Glutamatergic neuron (in vitro differentiated cells): ENCODE data around the gene BCDIN3D. TPM values are rescaled to one million over a fixed set of nuclear protein-coding genes. Genes with fewer than 3 reads are reported as not detected.

Experiments used
- DNase-seq: peaks from one replicate; pipeline ENCODE4 v3.0.0; 2022
- H3K27ac Mint-ChIP-seq: one replicate; pipeline ENCODE4 v1.8.0; 2020; ENCODE audit warnings: mild to moderate bottlenecking, mixed read lengths, inconsistent platforms; ENCODE audit not compliant: unreplicated experiment
- H3K27me3 Mint-ChIP-seq: one replicate; pipeline ENCODE4 v1.8.0; 2020; ENCODE audit warnings: mild to moderate bottlenecking, moderate library complexity, mixed read lengths, inconsistent platforms; ENCODE audit not compliant: unreplicated experiment
- H3K36me3 Mint-ChIP-seq: one replicate; pipeline ENCODE4 v1.8.0; 2020; ENCODE audit warnings: mild to moderate bottlenecking, mixed read lengths, inconsistent platforms; ENCODE audit not compliant: unreplicated experiment
- H3K4me1 Mint-ChIP-seq: one replicate; pipeline ENCODE4 v1.8.0; 2020; ENCODE audit warnings: mild to moderate bottlenecking, low read depth, mixed read lengths, inconsistent platforms; ENCODE audit not compliant: unreplicated experiment
- H3K4me3 Mint-ChIP-seq: one replicate; pipeline ENCODE4 v1.8.0; 2020; ENCODE audit warnings: mild to moderate bottlenecking, mixed read lengths, inconsistent platforms; ENCODE audit not compliant: unreplicated experiment
- H3K9me3 Mint-ChIP-seq: one replicate; pipeline ENCODE4 v1.8.0; 2020; ENCODE audit warnings: mild to moderate bottlenecking, moderate library complexity, mixed read lengths, inconsistent platforms; ENCODE audit not compliant: unreplicated experiment
- CTCF ChIP-seq: fragments of 200-600 bp; sonication (generic); IDR thresholded peaks from one replicate; pipeline ENCODE4 v1.5.0; 2021; ENCODE audit not compliant: partially characterized antibody, unreplicated experiment
- total RNA-seq: library from RNA; stranded (reverse); fragmentation: NEBNext Ultra II Directional; extraction: Animal tissue kit (Norgen Biotek cat#: 25700); gene quantifications from one replicate; pipeline ENCODE4 v1.2.1, GENCODE V29; 2021; ENCODE audit not compliant: unreplicated experiment

The BCDIN3D gene
- total RNA-seq, 1 donor from 2014 or later = 5.9 TPM

GRCh38 chr12:49811961-49812401 lies 30.9 kb downstream of the BCDIN3D start:
- Mint-ChIP-seq H3K9me3 (peaks cover 1% of the 10 kb centered on the region), H3K27me3 (peaks cover 9% of the 10 kb centered on the region), H3K36me3 (no peaks in the 10 kb centered on the region), H3K4me1 (peaks cover 38% of the 10 kb centered on the region), H3K27ac (peak overlapping the region; percentile 70), H3K4me3 (peak overlapping the region; percentile 13)
- no peak for DNase-seq
- no peak for TF ChIP-seq CTCF

- H3K27ac Mint-ChIP-seq = peak overlapping the region; percentile 70
- H3K4me1 Mint-ChIP-seq = peaks cover 41% of the 10 kb centered on the region
- TF ChIP-seq CTCF = no peak
- H3K36me3 Mint-ChIP-seq = no peaks in the 10 kb centered on the region
- peaks cover 1% of the 10 kb centered on the region for H3K9me3 Mint-ChIP-seq
- peaks cover 9% of the 10 kb centered on the region for H3K27me3 Mint-ChIP-seq
- no peak for DNase-seq
- H3K4me3 Mint-ChIP-seq = no peak overlapping the region
These were observed 31.8 kb downstream of the BCDIN3D start for GRCh38 chr12:49811136-49811535.

- H3K36me3 Mint-ChIP-seq = no peaks in the 10 kb centered on the region
- peak overlapping the region; percentile 98 for H3K27ac Mint-ChIP-seq
- DNase-seq = no peak
- no peak for TF ChIP-seq CTCF
- H3K27me3 Mint-ChIP-seq = peaks cover 13% of the 10 kb centered on the region
- H3K4me1 Mint-ChIP-seq = peaks cover 42% of the 10 kb centered on the region
- H3K9me3 Mint-ChIP-seq = peaks cover 1% of the 10 kb centered on the region
- peak overlapping the region; percentile 85 for H3K4me3 Mint-ChIP-seq
These were observed 33.0 kb downstream of the BCDIN3D start for GRCh38 chr12:49809906-49810389.

GRCh38 chr12:49809381-49809905 lies 33.5 kb downstream of the BCDIN3D start:
- Mint-ChIP-seq H3K4me1 (peaks cover 42% of the 10 kb centered on the region), H3K9me3 (peaks cover 1% of the 10 kb centered on the region), H3K27ac (peak overlapping the region; percentile 98), H3K36me3 (no peaks in the 10 kb centered on the region), H3K27me3 (peaks cover 13% of the 10 kb centered on the region), H3K4me3 (peak overlapping the region; percentile 85)
- peak; percentile 60 for DNase-seq
- no peak for TF ChIP-seq CTCF

GRCh38 chr12:49808686-49809380 lies 34.1 kb downstream of the BCDIN3D start:
- DNase-seq = no peak
- H3K27me3 Mint-ChIP-seq = peaks cover 13% of the 10 kb centered on the region
- peak overlapping the region; percentile 85 for H3K4me3 Mint-ChIP-seq
- TF ChIP-seq CTCF = no peak
- peak overlapping the region; percentile 98 for H3K27ac Mint-ChIP-seq
- H3K4me1 Mint-ChIP-seq = peaks cover 42% of the 10 kb centered on the region
- no peaks in the 10 kb centered on the region for H3K36me3 Mint-ChIP-seq
- peaks cover 1% of the 10 kb centered on the region for H3K9me3 Mint-ChIP-seq
